Measurements from ENCODE around the gene TMEM82. TPM values are rescaled to one million over a fixed set of nuclear protein-coding genes. Genes with fewer than 3 reads are reported as not detected.

TMEM82 gene
- total RNA-seq, 2 donors from 2014 or later: 0.46 to 3.2 TPM

- TF ChIP-seq CTCF (conservative IDR thresholded peaks at IDR 0.05): no peak
- H3K9ac ChIP-seq (ENCODE audit: extremely low read depth, low read length, poor library complexity, severe bottlenecking): no peak overlapping the region
- H3K9me3 Mint-ChIP-seq: no peaks in the 10 kb centered on the region
- H3K4me3 Mint-ChIP-seq: no peak overlapping the region
- H3K27me3 ChIP-seq (ENCODE audit: control insufficient read depth, insufficient read depth, low read length, poor library complexity, severe bottlenecking): no peaks in the 10 kb centered on the region
- no peaks in the 10 kb centered on the region for H3K4me1 ChIP-seq (ENCODE audit: control insufficient read depth, insufficient read depth, low read length)
- H3K27ac ChIP-seq (ENCODE audit: low read depth, low read length): no peak overlapping the region
- H3K4me1 Mint-ChIP-seq: peaks cover 6% of the 10 kb centered on the region
- H3K36me3 Mint-ChIP-seq (ENCODE audit: low read depth): peaks cover 56% of the 10 kb centered on the region
- no peak for DNase-seq
- H3K4me3 ChIP-seq (ENCODE audit: low read length): no peak overlapping the region
- 96 to 97% methylated on average over 5 of the region's 5 CpGs for WGBS, 2 experiments (ENCODE audit: insufficient coverage in 1 of 2, insufficient read length in 1 of 2)
- H3K27me3 Mint-ChIP-seq (ENCODE audit: insufficient read depth): no peaks in the 10 kb centered on the region
- H3K27ac Mint-ChIP-seq: no peak overlapping the region
- H3K36me3 ChIP-seq (ENCODE audit: control insufficient read depth, insufficient read depth, low read length): peaks cover 78% of the 10 kb centered on the region
- no peaks in the 10 kb centered on the region for H3K9me3 ChIP-seq (ENCODE audit: control insufficient read depth, low read length)
Measured at GRCh38 chr1:15767941-15768340, 25.6 kb downstream of the TMEM82 start.

DNA sequence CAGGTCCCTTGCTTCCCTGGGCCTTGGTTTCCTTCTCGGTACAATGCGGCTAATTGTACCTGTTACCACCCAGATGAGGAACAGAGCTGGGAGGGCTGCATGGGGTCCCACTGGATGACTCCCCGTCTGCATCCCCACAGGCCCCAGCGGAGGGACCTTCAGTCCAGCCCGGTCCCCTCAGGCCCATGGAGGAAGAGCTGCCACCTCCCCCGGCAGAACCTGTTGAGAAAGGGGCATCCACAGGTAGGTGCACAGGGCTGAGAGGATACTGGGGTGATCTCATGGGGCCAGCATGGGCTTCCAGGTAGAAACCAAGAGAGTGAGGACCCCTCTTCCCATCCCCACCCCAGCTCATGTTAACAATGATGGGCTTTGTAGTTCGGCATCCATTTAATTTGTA lies 26.1 kb downstream of the TMEM82 start:
- H3K36me3 ChIP-seq (ENCODE audit: control insufficient read depth, insufficient read depth, low read length): peaks cover 82% of the 10 kb centered on the region
- no peak overlapping the region for H3K27ac ChIP-seq (ENCODE audit: low read depth, low read length)
- no peak overlapping the region for H3K9ac ChIP-seq (ENCODE audit: extremely low read depth, low read length, poor library complexity, severe bottlenecking)
- H3K9me3 Mint-ChIP-seq: no peaks in the 10 kb centered on the region
- no peak overlapping the region for H3K27ac Mint-ChIP-seq
- H3K9me3 ChIP-seq (ENCODE audit: control insufficient read depth, low read length): no peaks in the 10 kb centered on the region
- no peaks in the 10 kb centered on the region for H3K27me3 Mint-ChIP-seq (ENCODE audit: insufficient read depth)
- peaks cover 60% of the 10 kb centered on the region for H3K36me3 Mint-ChIP-seq (ENCODE audit: low read depth)
- WGBS, 2 experiments (ENCODE audit: insufficient coverage in 1 of 2, insufficient read length in 1 of 2): 92 to 95% methylated on average over 4 to 7 of the region's 7 CpGs
- no peaks in the 10 kb centered on the region for H3K4me1 ChIP-seq (ENCODE audit: control insufficient read depth, insufficient read depth, low read length)
- H3K4me3 Mint-ChIP-seq: no peak overlapping the region
- H3K4me1 Mint-ChIP-seq: peaks cover 6% of the 10 kb centered on the region
- no peaks in the 10 kb centered on the region for H3K27me3 ChIP-seq (ENCODE audit: control insufficient read depth, insufficient read depth, low read length, poor library complexity, severe bottlenecking)
- TF ChIP-seq CTCF (conservative IDR thresholded peaks at IDR 0.05): no peak
- no peak overlapping the region for H3K4me3 ChIP-seq (ENCODE audit: low read length)
- no peak for DNase-seq

DNA sequence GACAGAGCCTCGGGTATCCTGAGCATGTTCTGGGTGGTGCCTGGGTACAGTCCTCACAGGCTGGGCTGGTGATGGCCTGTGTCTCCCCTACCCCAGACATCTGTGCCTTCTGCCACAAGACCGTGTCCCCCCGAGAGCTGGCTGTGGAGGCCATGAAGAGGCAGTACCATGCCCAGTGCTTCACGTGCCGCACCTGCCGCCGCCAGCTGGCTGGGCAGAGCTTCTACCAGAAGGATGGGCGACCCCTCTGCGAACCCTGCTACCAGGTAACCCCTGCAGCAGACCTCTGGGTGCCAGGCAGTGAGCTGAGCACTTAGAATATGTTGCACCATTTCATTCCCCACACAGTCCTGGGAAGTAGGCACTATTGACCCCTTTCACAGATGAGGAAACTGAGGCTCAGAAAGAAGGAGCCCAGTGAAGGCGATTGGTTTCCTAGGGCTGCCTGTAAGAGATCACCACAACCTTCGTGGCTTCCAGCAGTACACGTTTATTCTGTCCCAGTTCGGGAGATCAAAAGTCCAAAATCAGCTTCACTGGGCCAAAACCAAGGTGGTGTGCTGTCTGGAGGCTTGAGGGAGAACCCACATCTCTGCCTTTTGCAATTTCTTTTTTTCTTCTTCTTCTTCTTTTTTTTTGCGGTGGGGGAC lies 28.1 kb downstream of the TMEM82 start:
- H3K27me3 Mint-ChIP-seq (ENCODE audit: insufficient read depth): no peaks in the 10 kb centered on the region
- H3K4me1 Mint-ChIP-seq: no peaks in the 10 kb centered on the region
- no peaks in the 10 kb centered on the region for H3K9me3 Mint-ChIP-seq
- WGBS, 2 experiments (ENCODE audit: insufficient coverage in 1 of 2, insufficient read length in 1 of 2): 95 to 97% methylated on average over 10 to 14 of the region's 14 CpGs
- no peak overlapping the region for H3K27ac Mint-ChIP-seq
- Histone ChIP-seq H3K27me3 (ENCODE audit: control insufficient read depth, insufficient read depth, low read length, poor library complexity, severe bottlenecking) (no peaks in the 10 kb centered on the region), H3K4me3 (ENCODE audit: low read length) (no peak overlapping the region), H3K9me3 (ENCODE audit: control insufficient read depth, low read length) (no peaks in the 10 kb centered on the region), H3K27ac (ENCODE audit: low read depth, low read length) (no peak overlapping the region), H3K36me3 (ENCODE audit: control insufficient read depth, insufficient read depth, low read length) (peaks cover 80% of the 10 kb centered on the region), H3K9ac (ENCODE audit: extremely low read depth, low read length, poor library complexity, severe bottlenecking) (no peak overlapping the region), H3K4me1 (ENCODE audit: control insufficient read depth, insufficient read depth, low read length) (no peaks in the 10 kb centered on the region)
- H3K4me3 Mint-ChIP-seq: no peak overlapping the region
- no peak for DNase-seq
- peaks cover 60% of the 10 kb centered on the region for H3K36me3 Mint-ChIP-seq (ENCODE audit: low read depth)
- TF ChIP-seq CTCF (conservative IDR thresholded peaks at IDR 0.05): no peak

Measured in endodermal cell (in vitro differentiated cells).